GM18507 (cell line): ENCODE results near the gene NUDT11.
"Not testable (repeated sequence)": the region's sequence is repeated elsewhere in the genome, so short reads cannot be mapped to it uniquely, and the experiment has no call there.

ENCODE experiments used
- DNase-seq: peaks from one replicate; pipeline ENCODE4 v3.0.0; 2011; ENCODE audit warnings: low read depth; ENCODE audit not compliant: insufficient read length; ENCODE audit errors: extremely low spot score
- FAIRE-seq: peaks from 2 replicates; lab custom pipeline; 2011; peaks lifted over from hg19 to GRCh38; lab: Jason Lieb, UNC

NUDT11 gene

GRCh38 chrX:51496501-51497291, at the start of gene NUDT11:
NUDT11 (minus strand) TSS chrX:51496592; CDS start chrX:51496444, 148 bp downstream.
- no peak for FAIRE-seq
- no peak for DNase-seq

- DNase-seq (no peak), FAIRE-seq (no peak)
Measured at GRCh38 chrX:51520393-51520792, 24.0 kb upstream of the NUDT11 start.

- FAIRE-seq, DNase-seq: not testable (repeated sequence)
Measured at GRCh38 chrX:51519131-51519530, 22.7 kb upstream of the NUDT11 start.

- DNase-seq (no peak), FAIRE-seq (no peak)
Measured at GRCh38 chrX:51507551-51507950, 11.2 kb upstream of the NUDT11 start.

GRCh38 chrX:51495701-51496488, 497 bp downstream of the NUDT11 start:
- DNase-seq, FAIRE-seq: not testable (repeated sequence)

GRCh38 chrX:51494409-51494808, 2.0 kb downstream of the NUDT11 start:
- FAIRE-seq: no peak

GRCh38 chrX:51487960-51488267, 8.5 kb downstream of the NUDT11 start:
- DNase-seq (no peak), FAIRE-seq (no peak)

More at GRCh38 chrX:51494409-51494808, 2.0 kb downstream of the NUDT11 start:
- DNase-seq: no peak

- FAIRE-seq (no peak), DNase-seq (no peak)
Measured at GRCh38 chrX:51484616-51485015, 11.8 kb downstream of the NUDT11 start.

GRCh38 chrX:51482411-51482810, 14.0 kb downstream of the NUDT11 start:
- not testable (repeated sequence) for DNase-seq, FAIRE-seq

- FAIRE-seq: no peak
- no peak for DNase-seq
Measured at GRCh38 chrX:51476930-51477329, 19.5 kb downstream of the NUDT11 start.

- FAIRE-seq: no peak
- no peak for DNase-seq
Measured at GRCh38 chrX:51463322-51463721, 33.1 kb downstream of the NUDT11 start.

GRCh38 chrX:51461053-51462044, 35.0 kb downstream of the NUDT11 start:
- DNase-seq (peak; percentile 2), FAIRE-seq (peak; percentile 85)

- peak; percentile 69 for FAIRE-seq
- DNase-seq: no peak
Measured at GRCh38 chrX:51459125-51459524, 37.3 kb downstream of the NUDT11 start.

- no peak for FAIRE-seq
- DNase-seq: no peak
Measured at GRCh38 chrX:51456814-51457213, 39.6 kb downstream of the NUDT11 start.

GRCh38 chrX:51456246-51456645, 40.1 kb downstream of the NUDT11 start:
- FAIRE-seq (no peak), DNase-seq (no peak)

- DNase-seq: no peak
- FAIRE-seq: no peak
Measured at GRCh38 chrX:51440365-51440764, 56.0 kb downstream of the NUDT11 start.
